ENCODE results near the gene F12.

Gene F12

DNA sequence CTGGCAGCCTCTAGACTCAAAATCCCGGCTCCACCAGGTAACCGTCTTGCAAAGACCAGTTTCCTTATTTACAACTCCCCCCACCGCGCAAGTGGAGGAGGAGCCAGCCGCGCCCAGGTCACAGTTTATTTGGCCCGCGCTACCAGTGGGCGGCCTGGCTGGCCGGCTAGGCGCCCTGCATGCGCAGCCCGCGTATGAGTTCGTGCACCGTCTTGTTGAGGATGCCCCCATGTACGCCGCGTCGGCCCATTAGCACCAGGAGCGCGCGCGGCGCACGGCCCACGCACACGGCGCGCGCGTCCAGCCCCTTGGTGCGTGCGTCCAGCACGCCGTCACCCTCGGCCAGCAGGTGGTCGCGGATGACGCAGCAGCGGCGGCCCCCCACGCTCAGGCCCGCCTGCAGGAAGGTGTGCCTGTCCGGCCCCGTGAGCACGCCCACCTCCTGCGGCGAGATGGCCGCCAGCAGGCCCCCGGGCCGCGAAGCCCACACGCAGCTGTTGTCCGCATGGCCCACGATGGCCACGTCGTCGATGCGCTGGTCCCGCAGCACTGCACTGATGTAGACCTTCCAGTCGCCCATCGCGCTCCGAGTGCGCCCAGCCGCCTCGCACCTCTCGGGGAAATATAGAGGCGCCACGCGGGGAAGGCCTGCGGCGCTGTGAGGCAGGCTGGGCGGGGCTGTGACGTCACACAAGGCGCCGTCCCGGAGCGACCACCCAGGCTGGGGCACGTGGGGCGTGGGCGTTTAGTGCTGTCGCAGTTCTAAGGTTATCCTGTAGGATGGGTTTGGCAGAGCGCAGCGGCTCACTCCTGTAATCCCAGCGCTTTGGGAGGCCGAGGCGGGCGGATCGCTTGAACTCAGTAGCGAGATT lies 9.1 kb downstream of the F12 start, which contains the start of gene PFN3:
Gene PFN3 (minus strand): TSS at position 665 of the 872 bp plus-strand sequence. CDS start 85 bp downstream, at position 580.
- TF ChIP-seq, protein P1, sequence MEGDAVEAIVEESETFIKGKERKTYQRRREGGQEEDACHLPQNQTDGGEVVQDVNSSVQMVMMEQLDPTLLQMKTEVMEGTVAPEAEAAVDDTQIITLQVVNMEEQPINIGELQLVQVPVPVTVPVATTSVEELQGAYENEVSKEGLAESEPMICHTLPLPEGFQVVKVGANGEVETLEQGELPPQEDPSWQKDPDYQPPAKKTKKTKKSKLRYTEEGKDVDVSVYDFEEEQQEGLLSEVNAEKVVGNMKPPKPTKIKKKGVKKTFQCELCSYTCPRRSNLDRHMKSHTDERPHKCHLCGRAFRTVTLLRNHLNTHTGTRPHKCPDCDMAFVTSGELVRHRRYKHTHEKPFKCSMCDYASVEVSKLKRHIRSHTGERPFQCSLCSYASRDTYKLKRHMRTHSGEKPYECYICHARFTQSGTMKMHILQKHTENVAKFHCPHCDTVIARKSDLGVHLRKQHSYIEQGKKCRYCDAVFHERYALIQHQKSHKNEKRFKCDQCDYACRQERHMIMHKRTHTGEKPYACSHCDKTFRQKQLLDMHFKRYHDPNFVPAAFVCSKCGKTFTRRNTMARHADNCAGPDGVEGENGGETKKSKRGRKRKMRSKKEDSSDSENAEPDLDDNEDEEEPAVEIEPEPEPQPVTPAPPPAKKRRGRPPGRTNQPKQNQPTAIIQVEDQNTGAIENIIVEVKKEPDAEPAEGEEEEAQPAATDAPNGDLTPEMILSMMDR (IDR thresholded peaks at IDR 0.05; ENCODE audit: low read depth, low read length) = no peak
- DNase-seq (ENCODE audit: extremely low read depth, low read depth) = no peak

GRCh38 chr5:177397875-177398390 lies 11.4 kb downstream of the F12 start:
- TF ChIP-seq, protein P1 (IDR thresholded peaks at IDR 0.05; ENCODE audit: low read depth, low read length) = no peak

GRCh38 chr5:177396807-177397206 lies 12.6 kb downstream of the F12 start:
- TF ChIP-seq, protein P1 (IDR thresholded peaks at IDR 0.05; ENCODE audit: low read depth, low read length) = no peak
- DNase-seq (ENCODE audit: extremely low read depth, low read depth) = no peak

More at GRCh38 chr5:177397875-177398390, 11.4 kb downstream of the F12 start:
- no peak for DNase-seq (ENCODE audit: extremely low read depth, low read depth)

GRCh38 chr5:177396078-177396477 lies 13.3 kb downstream of the F12 start:
- no peak for DNase-seq (ENCODE audit: extremely low read depth, low read depth)
- TF ChIP-seq, protein P1 (IDR thresholded peaks at IDR 0.05; ENCODE audit: low read depth, low read length) = no peak

DNA sequence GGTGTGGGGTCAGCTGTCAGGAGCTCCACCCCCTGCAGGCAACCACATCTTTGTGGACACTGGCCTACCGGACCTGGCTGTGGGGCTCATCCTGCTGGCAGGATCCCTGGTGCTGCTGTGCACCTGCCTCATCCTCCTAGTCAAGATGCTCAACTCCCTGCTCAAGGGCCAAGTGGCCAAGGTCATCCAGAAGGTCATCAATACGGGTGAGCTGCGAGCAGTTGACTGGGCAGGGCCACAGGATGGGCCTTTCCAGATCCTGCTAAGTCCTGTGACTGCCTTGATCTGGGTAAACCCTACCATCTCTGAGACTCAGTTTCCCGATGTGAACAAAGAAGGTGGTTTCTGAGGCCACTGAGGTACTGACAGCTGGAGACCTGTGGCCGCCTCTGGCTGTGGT lies 15.4 kb downstream of the F12 start:
- no peak for DNase-seq (ENCODE audit: extremely low read depth, low read depth)
- TF ChIP-seq, protein P1 (IDR thresholded peaks at IDR 0.05; ENCODE audit: low read depth, low read length) = no peak

- DNase-seq (ENCODE audit: extremely low read depth, low read depth) = no peak
- TF ChIP-seq, protein P1 (IDR thresholded peaks at IDR 0.05; ENCODE audit: low read depth, low read length) = no peak
Observed at GRCh38 chr5:177393206-177393765, 16.1 kb downstream of the F12 start.

DNA sequence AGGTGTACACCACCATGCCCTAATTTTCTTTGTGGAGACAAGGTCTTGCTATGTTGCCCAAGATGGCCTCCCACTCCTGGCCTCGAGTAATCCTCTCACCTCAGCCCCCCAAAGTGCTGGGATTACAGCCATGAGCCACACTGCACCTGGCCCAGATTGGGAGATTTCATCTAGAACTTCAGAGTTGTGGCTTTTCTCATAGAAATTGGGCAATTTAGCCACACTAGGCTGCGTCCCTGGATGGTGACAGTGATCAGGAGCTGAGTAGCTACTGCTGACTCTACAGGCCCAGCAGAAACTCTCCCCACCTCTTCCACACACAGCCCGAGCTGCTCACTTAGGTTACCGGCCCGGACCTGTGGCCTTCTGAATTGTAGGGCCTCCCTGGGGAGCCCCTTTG lies 16.6 kb downstream of the F12 start:
- DNase-seq (ENCODE audit: extremely low read depth, low read depth) = no peak
- TF ChIP-seq, protein P1 (IDR thresholded peaks at IDR 0.05; ENCODE audit: low read depth, low read length) = no peak
